GM23248 (cell line): ENCODE results near the gene TNS3. TPM values are rescaled to one million over a fixed set of nuclear protein-coding genes. Genes with fewer than 3 reads are reported as not detected.

ENCODE experiments used
- DNase-seq: peaks from one replicate; pipeline ENCODE4 v3.0.0-alpha.2; 2015
- H2AFZ ChIP-seq: fragments of 200-600 bp; sonication (generic); 2 replicates; pipeline ENCODE4 v1.6.1; 2016; ENCODE audit warnings: antibody characterized with exemption
- H3F3A ChIP-seq: fragments of 200-600 bp; sonication (generic); 2 replicates; pipeline ENCODE4 v1.6.1; 2016; ENCODE audit warnings: mild to moderate bottlenecking, antibody characterized with exemption, mixed run types; ENCODE audit not compliant: insufficient read depth
- H3K27ac ChIP-seq: fragments of 200-600 bp; sonication (generic); 2 replicates; pipeline ENCODE4 v1.5.1; 2016; ENCODE audit warnings: mild to moderate bottlenecking
- H3K27me3 ChIP-seq: fragments of 200-600 bp; sonication (generic); replicated peaks from 2 replicates; pipeline ENCODE4 v1.6.1; 2016; ENCODE audit warnings: mild to moderate bottlenecking; ENCODE audit not compliant: insufficient read depth
- H3K36me3 ChIP-seq: fragments of 200-600 bp; sonication (generic); 2 replicates; pipeline ENCODE4 v1.6.1; 2016; ENCODE audit warnings: low read depth, mild to moderate bottlenecking
- H3K4me1 ChIP-seq: fragments of 200-600 bp; sonication (generic); 2 replicates; pipeline ENCODE4 v1.6.1; 2016; ENCODE audit warnings: mild to moderate bottlenecking; ENCODE audit not compliant: insufficient read depth
- H3K4me2 ChIP-seq: fragments of 200-600 bp; sonication (generic); one replicate; pipeline ENCODE4 v1.6.1; 2016; ENCODE audit warnings: mild to moderate bottlenecking; ENCODE audit not compliant: unreplicated experiment
- H3K4me3 ChIP-seq: fragments of 200-600 bp; sonication (generic); 2 replicates; pipeline ENCODE4 v1.5.1; 2016; ENCODE audit warnings: mild to moderate bottlenecking
- H3K79me2 ChIP-seq: fragments of 200-600 bp; sonication (generic); 2 replicates; pipeline ENCODE4 v1.6.1; 2016; ENCODE audit warnings: mild to moderate bottlenecking; ENCODE audit not compliant: insufficient read depth
- H3K9ac ChIP-seq: fragments of 200-600 bp; sonication (generic); 2 replicates; pipeline ENCODE4 v1.6.1; 2016; ENCODE audit warnings: mild to moderate bottlenecking
- H3K9me2 ChIP-seq: fragments of 200-600 bp; sonication (generic); 2 replicates; pipeline ENCODE4 v1.6.1; 2016; ENCODE audit warnings: mixed run types, mild to moderate bottlenecking, moderate library complexity; ENCODE audit not compliant: insufficient read depth
- H3K9me3 ChIP-seq: fragments of 200-600 bp; sonication (generic); one replicate; pipeline ENCODE4 v1.6.1; 2017; ENCODE audit warnings: low read depth
- H4K20me1 ChIP-seq: fragments of 200-600 bp; sonication (generic); 2 replicates; pipeline ENCODE4 v1.6.0; 2016; ENCODE audit not compliant: insufficient read depth
- EZH2 ChIP-seq: fragments of 200-600 bp; sonication (generic); IDR thresholded peaks from 2 replicates; pipeline ENCODE4 v1.6.1; 2018; ENCODE audit warnings: antibody characterized with exemption, mild to moderate bottlenecking; ENCODE audit not compliant: insufficient read depth, poor library complexity, severe bottlenecking
- EZH2phosphoT487 ChIP-seq: fragments of 200-600 bp; sonication (generic); IDR thresholded peaks from 2 replicates; pipeline ENCODE4 v1.6.1; 2018; ENCODE audit warnings: antibody characterized with exemption, moderate library complexity, mild to moderate bottlenecking, low read depth; ENCODE audit not compliant: insufficient read depth
- WGBS, 2 experiments: methylation state at CpG; one replicate each; pipeline ENCODE4 v1.1.6; 2015 to 2017; ENCODE audit warnings: low lambda C conversion rate in 2 of 2, low coverage in 1 of 2; ENCODE audit errors: missing lambda C conversion rate in 2 of 2; 5-methylcytosine and 5-hydroxymethylcytosine counted together
- in situ Hi-C: fragments of 300-500 bp; cut with MboI; formaldehyde crosslinking; loops from 2 replicates; pipeline ENCODE4 v1.15.0; 2020
- polyA plus RNA-seq: library from polyadenylated mRNA; unstranded; fragments of >200 nt; fragmentation: Nextera tagmentation; extraction: Ambion mirVana; gene quantifications from 2 replicates; pipeline ENCODE4 v1.2.1, GENCODE V29; 2016
- total RNA-seq: library from RNA; depleted of rRNA; stranded (reverse); fragments of >200 nt; shearing (Covaris generic); gene quantifications from 2 replicates; pipeline ENCODE4 v1.2.3, GENCODE V29; 2014

The TNS3 gene
- total and polyA plus RNA-seq, 2 experiments from 2014 or later = 18.6 to 47.0 TPM

- no peak overlapping the region for H3K4me2 ChIP-seq
- TF ChIP-seq EZH2phosphoT487 (no peak), EZH2 (no peak)
- no peaks in the 10 kb centered on the region for H3K9me2 ChIP-seq
- H3K9ac ChIP-seq = no peak overlapping the region
- no peaks in the 10 kb centered on the region for H4K20me1 ChIP-seq
- peaks cover 18% of the 10 kb centered on the region for H3K4me1 ChIP-seq
- peaks cover 18% of the 10 kb centered on the region for H3F3A ChIP-seq
- DNase-seq = no peak
- in situ Hi-C loops = no loop called here
- H2AFZ ChIP-seq = no peak overlapping the region
- no peaks in the 10 kb centered on the region for H3K27me3 ChIP-seq
- H3K27ac ChIP-seq = no peak overlapping the region
- no peaks in the 10 kb centered on the region for H3K36me3 ChIP-seq
- H3K79me2 ChIP-seq = peaks cover 23% of the 10 kb centered on the region
- WGBS, 2 experiments = 97 to 98% methylated on average over 8 of the region's 8 CpGs
- H3K4me3 ChIP-seq = no peak overlapping the region
- H3K9me3 ChIP-seq = no peaks in the 10 kb centered on the region
Observed at GRCh38 chr7:47548546-47548945, 33.4 kb downstream of the TNS3 start.

GRCh38 chr7:47546733-47547494 is 35.0 kb downstream of the TNS3 start:
- Histone ChIP-seq H3K36me3 (no peaks in the 10 kb centered on the region), H3K9me2 (no peaks in the 10 kb centered on the region), H4K20me1 (no peaks in the 10 kb centered on the region), H3K27ac (no peak overlapping the region), H3F3A (peaks cover 2% of the 10 kb centered on the region; the same call in 1 of the 2 replicates), H3K4me1 (peaks cover 6% of the 10 kb centered on the region), H2AFZ (no peak overlapping the region), H3K9ac (no peak overlapping the region), H3K4me2 (no peak overlapping the region), H3K27me3 (no peaks in the 10 kb centered on the region), H3K9me3 (no peaks in the 10 kb centered on the region), H3K4me3 (no peak overlapping the region), H3K79me2 (peaks cover 16% of the 10 kb centered on the region)
- WGBS, 2 experiments = 88 to 93% methylated on average over 19 of the region's 19 CpGs
- TF ChIP-seq EZH2phosphoT487 (no peak), EZH2 (no peak)
- in situ Hi-C loops = no loop called here
- DNase-seq = no peak

- Histone ChIP-seq H3K9me3 (no peaks in the 10 kb centered on the region), H3K27me3 (no peaks in the 10 kb centered on the region), H3K36me3 (no peaks in the 10 kb centered on the region), H4K20me1 (no peaks in the 10 kb centered on the region), H3K27ac (no peak overlapping the region), H3K9ac (no peak overlapping the region), H3K9me2 (no peaks in the 10 kb centered on the region), H3F3A (no peaks in the 10 kb centered on the region; the same call in 1 of the 2 replicates), H3K79me2 (peaks cover 9% of the 10 kb centered on the region), H3K4me1 (no peaks in the 10 kb centered on the region), H3K4me2 (no peak overlapping the region), H3K4me3 (no peak overlapping the region), H2AFZ (no peak overlapping the region)
- TF ChIP-seq EZH2 (no peak), EZH2phosphoT487 (no peak)
- 95% methylated on average over 14 of the region's 14 CpGs for WGBS, 2 experiments
- in situ Hi-C loops = no loop called here
- DNase-seq = no peak
Observed at GRCh38 chr7:47546171-47546570, 35.7 kb downstream of the TNS3 start.

- no peaks in the 10 kb centered on the region for H4K20me1 ChIP-seq
- H2AFZ ChIP-seq = no peak overlapping the region
- no peak for DNase-seq
- no peak overlapping the region for H3K4me3 ChIP-seq
- H3F3A ChIP-seq = no peaks in the 10 kb centered on the region; the same call in none of the 2 replicates
- TF ChIP-seq EZH2phosphoT487 (no peak), EZH2 (no peak)
- no peak overlapping the region for H3K9ac ChIP-seq
- in situ Hi-C loops = no loop called here
- H3K9me2 ChIP-seq = no peaks in the 10 kb centered on the region
- 71 to 83% methylated on average over 3 of the region's 3 CpGs for WGBS, 2 experiments
- H3K27me3 ChIP-seq = no peaks in the 10 kb centered on the region
- no peaks in the 10 kb centered on the region for H3K9me3 ChIP-seq
- H3K27ac ChIP-seq = no peak overlapping the region
- no peaks in the 10 kb centered on the region for H3K36me3 ChIP-seq
- H3K4me2 ChIP-seq = no peak overlapping the region
- H3K4me1 ChIP-seq = peaks cover 14% of the 10 kb centered on the region
- peaks cover 6% of the 10 kb centered on the region; the same call in 1 of the 2 replicates for H3K79me2 ChIP-seq
Observed at GRCh38 chr7:47544416-47544815, 37.5 kb downstream of the TNS3 start.
